Epithelial cell of proximal tubule (primary cell): ENCODE results near the gene F3. TPM values are rescaled to one million over a fixed set of nuclear protein-coding genes. Genes with fewer than 3 reads are reported as not detected.

Source experiments
- DNase-seq: peaks from one replicate; pipeline ENCODE4 v3.0.0-alpha.2; 2011; ENCODE audit warnings: low read depth
- H3K4me3 ChIP-seq: 2 replicates; pipeline ENCODE4 v1.5.1; 2011; ENCODE audit warnings: low read depth, mild to moderate bottlenecking, low read length
- CTCF ChIP-seq: conservative IDR thresholded peaks from 2 replicates; pipeline ENCODE4 v1.5.1; 2012; ENCODE audit warnings: low read depth, mild to moderate bottlenecking, low read length
- total RNA-seq: library from RNA; depleted of rRNA; stranded (reverse); fragments of >200 nt; gene quantifications from 2 replicates; pipeline ENCODE4 v1.2.3, GENCODE V29; 2015

F3 gene
- total RNA-seq, 1 donor from 2014 or later, result 179 TPM

GRCh38 chr1:94559921-94560320, 18.4 kb upstream of the F3 start:
- H3K4me3 ChIP-seq, result no peak overlapping the region
- DNase-seq, result no peak
- no peak for TF ChIP-seq CTCF

- no peak for DNase-seq
- TF ChIP-seq CTCF, result no peak
- H3K4me3 ChIP-seq, result no peak overlapping the region
Measured at GRCh38 chr1:94555091-94555490, 13.5 kb upstream of the F3 start.

- TF ChIP-seq CTCF, result no peak
- no peak for DNase-seq
- H3K4me3 ChIP-seq, result no peak overlapping the region
Measured at GRCh38 chr1:94554580-94554979, 13.0 kb upstream of the F3 start.

- no peak overlapping the region for H3K4me3 ChIP-seq
- no peak for TF ChIP-seq CTCF
- no peak for DNase-seq
Measured at GRCh38 chr1:94553931-94554330, 12.4 kb upstream of the F3 start.

GRCh38 chr1:94553323-94553730, 11.8 kb upstream of the F3 start:
- no peak for DNase-seq
- no peak overlapping the region for H3K4me3 ChIP-seq
- TF ChIP-seq CTCF, result no peak

GRCh38 chr1:94552071-94552586, 10.6 kb upstream of the F3 start:
- no peak for DNase-seq

GRCh38 chr1:94551449-94551848, 9.9 kb upstream of the F3 start:
- no peak for DNase-seq
- no peak for TF ChIP-seq CTCF
- H3K4me3 ChIP-seq, result no peak overlapping the region

More at GRCh38 chr1:94552071-94552586, 10.6 kb upstream of the F3 start:
- TF ChIP-seq CTCF, result no peak
- H3K4me3 ChIP-seq, result no peak overlapping the region
